Mucosa of descending colon (tissue), 3 donors: ENCODE measurements around the gene CRHR1. TPM values are rescaled to one million over a fixed set of nuclear protein-coding genes. Genes with fewer than 3 reads are reported as not detected.
A peak's percentile ranks its signal among the peaks of the same experiment; 100 is the strongest.

Experiments
- ATAC-seq: fragments of 200-7000 bp; cut with Tn5 transposase; one replicate; pipeline ENCODE4 v1.9.1; 2020; ENCODE audit warnings: mild to moderate bottlenecking, moderate library complexity
- DNase-seq, 3 donors: peaks; one replicate each; pipeline ENCODE4 v3.0.0-alpha.2; 2020
- H3K36me3 ChIP-seq: fragments of 200-600 bp; one replicate; pipeline ENCODE4 v1.8.0; 2021; ENCODE audit warnings: low read depth, mild to moderate bottlenecking
- H3K4me1 ChIP-seq: fragments of 200-600 bp; one replicate; pipeline ENCODE4 v1.8.0; 2021; ENCODE audit warnings: low read depth, mild to moderate bottlenecking
- H3K4me3 ChIP-seq: fragments of 200-600 bp; one replicate; pipeline ENCODE4 v1.8.0; 2021; ENCODE audit warnings: mild to moderate bottlenecking
- H3K9me3 ChIP-seq: fragments of 200-600 bp; one replicate; pipeline ENCODE4 v1.8.0; 2021; ENCODE audit warnings: mild to moderate bottlenecking
- intact Hi-C, 2 donors: fragments of 100-400 bp; cut with DNase I in 1 of 2; cut with micrococcal nuclease in 1 of 2; formaldehyde crosslinking; loops; one replicate each; pipeline versions ENCODE4 v1.11.0 to v1.11.1; 2022; cut with DNase I, micrococcal nuclease
- long read RNA-seq, 2 donors: library from polyadenylated mRNA; unstranded; transcript quantifications; one replicate each; pipeline ENCODE4 v2.0.0, GENCODE V29; 2019 to 2021
- total RNA-seq, 3 donors: library from RNA; stranded (reverse); fragmentation: NEBNext Ultra II Directional in 2 of 3; extraction: Animal tissue kit (Norgen Biotek cat#: 25700) in 2 of 3; gene quantifications; one replicate each; pipeline versions ENCODE4 v1.2.1 to v1.2.4, GENCODE V29; 2021 to 2023
- TF ChIP-seq, protein P1 (sequence below): fragments of 200-600 bp; IDR thresholded peaks from one replicate; pipeline ENCODE4 v1.8.0; 2022; ENCODE audit warnings: antibody characterized with exemption, mild to moderate bottlenecking
- donor health status: DM: no; HTN: no; CAD: no; lungs with moderate emphysema.
- donor health status: DM: no; HTN: no; CAD: no.
- donor health status: DM: no; HTN: yes; CAD: no.

CRHR1 gene
- not detected for total RNA-seq
- long read RNA-seq, donor 1: 0 reads
- long read RNA-seq, donor 2: 0 reads

DNA sequence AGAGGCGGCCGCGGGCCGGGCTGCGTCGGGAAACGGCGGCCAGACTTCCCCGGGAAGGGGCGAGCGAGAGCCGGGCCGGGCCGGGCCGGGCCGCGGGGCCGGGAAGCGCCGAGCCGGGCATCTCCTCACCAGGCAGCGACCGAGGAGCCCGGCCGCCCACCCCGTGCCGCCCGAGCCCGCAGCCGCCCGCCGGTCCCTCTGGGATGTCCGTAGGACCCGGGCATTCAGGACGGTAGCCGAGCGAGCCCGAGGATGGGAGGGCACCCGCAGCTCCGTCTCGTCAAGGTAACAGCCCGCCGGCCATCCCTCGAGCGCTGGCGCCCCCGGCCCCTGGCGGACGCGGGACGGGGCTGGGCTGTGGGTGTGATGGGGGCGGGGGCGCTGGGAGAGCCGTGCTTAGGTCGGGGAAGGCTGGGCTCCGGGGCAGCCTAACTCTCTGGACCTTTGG is at the start of gene CRHR1:
Gene CRHR1, plus strand, starts transcription at position 28 of the 448 bp plus-strand sequence. Its CDS starts 225 bp downstream, at position 253.
- ATAC-seq (peak; percentile 14), DNase-seq (no peak)
- Histone ChIP-seq H3K4me3 (no peak within 1 kb of the TSS), H3K36me3 (no peaks in the 10 kb centered on the region), H3K9me3 (no peaks in the 10 kb centered on the region), H3K4me1 (peaks cover 20% of the 10 kb centered on the region)
- TF ChIP-seq, protein P1, sequence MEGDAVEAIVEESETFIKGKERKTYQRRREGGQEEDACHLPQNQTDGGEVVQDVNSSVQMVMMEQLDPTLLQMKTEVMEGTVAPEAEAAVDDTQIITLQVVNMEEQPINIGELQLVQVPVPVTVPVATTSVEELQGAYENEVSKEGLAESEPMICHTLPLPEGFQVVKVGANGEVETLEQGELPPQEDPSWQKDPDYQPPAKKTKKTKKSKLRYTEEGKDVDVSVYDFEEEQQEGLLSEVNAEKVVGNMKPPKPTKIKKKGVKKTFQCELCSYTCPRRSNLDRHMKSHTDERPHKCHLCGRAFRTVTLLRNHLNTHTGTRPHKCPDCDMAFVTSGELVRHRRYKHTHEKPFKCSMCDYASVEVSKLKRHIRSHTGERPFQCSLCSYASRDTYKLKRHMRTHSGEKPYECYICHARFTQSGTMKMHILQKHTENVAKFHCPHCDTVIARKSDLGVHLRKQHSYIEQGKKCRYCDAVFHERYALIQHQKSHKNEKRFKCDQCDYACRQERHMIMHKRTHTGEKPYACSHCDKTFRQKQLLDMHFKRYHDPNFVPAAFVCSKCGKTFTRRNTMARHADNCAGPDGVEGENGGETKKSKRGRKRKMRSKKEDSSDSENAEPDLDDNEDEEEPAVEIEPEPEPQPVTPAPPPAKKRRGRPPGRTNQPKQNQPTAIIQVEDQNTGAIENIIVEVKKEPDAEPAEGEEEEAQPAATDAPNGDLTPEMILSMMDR: no peak
- intact Hi-C loops: no loop called here

DNA sequence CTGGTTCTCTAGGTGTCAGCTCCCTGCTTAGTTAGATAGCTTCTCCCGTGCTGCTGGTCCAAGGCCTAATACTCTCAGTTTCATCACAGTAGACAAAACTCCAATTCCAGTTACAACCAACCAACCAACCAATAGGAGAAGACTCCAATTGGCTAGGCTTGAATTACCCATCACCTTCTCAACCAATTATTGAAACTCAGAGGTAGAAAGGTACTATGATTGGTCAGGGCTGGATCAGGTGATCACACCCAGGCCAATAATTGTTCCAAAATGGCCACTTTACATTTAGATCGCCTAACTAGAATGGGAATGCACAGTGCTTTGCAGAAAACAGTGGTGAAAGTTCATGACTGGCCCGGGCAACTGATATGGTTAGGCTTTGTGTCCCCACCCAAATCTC is 49.5 kb upstream of the CRHR1 start:
- H3K9me3 ChIP-seq: peaks cover 14% of the 10 kb centered on the region
- intact Hi-C loops: no loop called here
- no peaks in the 10 kb centered on the region for H3K36me3 ChIP-seq
- H3K4me3 ChIP-seq: no peak overlapping the region
- TF ChIP-seq, protein P1: no peak
- DNase-seq: no peak
- ATAC-seq: no peak
- no peaks in the 10 kb centered on the region for H3K4me1 ChIP-seq

DNA sequence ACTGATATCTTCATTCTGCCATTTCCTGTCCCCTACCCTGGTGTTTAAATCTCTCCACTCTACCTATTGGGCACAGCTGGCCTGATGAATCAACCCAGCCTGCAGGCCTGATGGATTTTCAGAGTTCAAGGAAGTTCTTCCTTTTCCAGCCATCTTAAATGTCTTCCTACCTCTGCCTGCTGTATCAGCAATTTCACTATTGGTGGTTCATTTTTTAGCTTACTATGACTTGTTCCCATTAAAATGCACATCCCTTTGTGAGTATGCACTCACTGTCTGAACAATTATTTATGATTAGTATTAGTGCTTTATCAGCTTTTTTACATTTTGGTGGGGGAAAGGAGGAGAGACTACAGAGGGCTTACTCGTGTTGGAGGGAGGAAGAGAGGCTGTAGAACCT is 48.6 kb upstream of the CRHR1 start:
- Histone ChIP-seq H3K36me3 (no peaks in the 10 kb centered on the region), H3K4me3 (no peak overlapping the region), H3K9me3 (peaks cover 14% of the 10 kb centered on the region), H3K4me1 (no peaks in the 10 kb centered on the region)
- no peak for ATAC-seq
- no peak for DNase-seq
- TF ChIP-seq, protein P1: no peak
- intact Hi-C loops: no loop called here

DNA sequence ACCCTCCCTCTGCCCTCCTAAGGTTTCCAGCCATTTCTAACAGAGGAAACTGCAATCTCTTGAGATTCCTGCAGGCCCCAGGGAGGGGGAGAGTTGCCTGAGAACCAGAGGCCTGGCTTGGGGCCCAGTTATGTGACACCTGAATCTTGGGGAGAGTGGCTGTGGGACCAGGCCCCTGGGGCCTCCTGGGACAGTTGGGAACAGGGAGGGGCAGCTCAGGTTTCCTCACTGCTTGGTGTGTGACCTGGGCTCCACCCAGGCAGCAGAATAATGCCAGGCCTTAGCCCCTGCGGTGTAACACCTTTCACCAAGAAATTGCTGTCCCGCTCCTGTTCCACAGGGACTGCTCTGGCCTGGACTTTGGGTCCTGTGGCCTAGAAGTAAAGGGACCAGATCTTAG is 44.3 kb upstream of the CRHR1 start:
- ATAC-seq (no peak), DNase-seq (no peak)
- no peaks in the 10 kb centered on the region for H3K9me3 ChIP-seq
- no peaks in the 10 kb centered on the region for H3K4me1 ChIP-seq
- H3K36me3 ChIP-seq: no peaks in the 10 kb centered on the region
- TF ChIP-seq, protein P1: no peak
- no peak overlapping the region for H3K4me3 ChIP-seq
- intact Hi-C loops: no loop called here

DNA sequence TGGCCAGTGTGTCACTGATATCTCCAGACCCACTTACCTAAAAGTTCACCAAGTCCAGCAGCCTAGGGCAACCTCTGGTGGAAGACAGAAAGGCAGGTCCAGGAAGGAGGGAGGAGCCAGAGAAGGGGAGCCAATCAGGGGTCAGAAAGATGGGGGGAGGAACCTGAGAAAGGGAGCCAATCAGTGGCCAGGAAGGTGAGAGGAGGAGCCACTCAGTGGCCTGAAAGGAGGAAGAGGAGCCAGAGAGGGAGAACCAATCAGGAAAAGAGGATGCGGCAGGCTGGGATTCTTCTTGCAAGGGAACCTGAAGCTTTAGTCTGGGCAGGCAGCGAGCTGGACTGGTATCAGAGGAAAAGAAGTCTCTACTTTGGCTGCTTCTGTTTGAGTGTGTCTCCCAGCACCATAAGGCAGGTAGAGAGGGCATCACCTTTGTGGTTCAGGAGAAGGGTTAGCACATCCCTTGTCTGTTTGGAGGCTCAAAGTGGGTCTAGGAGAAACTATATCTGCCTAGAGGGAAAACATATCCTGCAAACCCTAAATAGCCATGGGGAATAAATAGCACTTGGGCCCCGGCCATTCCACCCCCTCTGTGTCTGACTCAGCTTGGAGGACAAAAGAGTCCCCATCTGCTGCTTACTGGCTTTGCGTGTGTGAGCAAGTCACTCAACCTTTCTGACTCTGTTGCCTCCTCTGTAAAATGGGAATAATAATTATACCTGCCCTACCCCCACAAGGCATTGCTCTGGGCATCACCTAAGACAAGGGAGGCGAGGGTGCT is 43.4 kb upstream of the CRHR1 start:
- no peaks in the 10 kb centered on the region for H3K4me1 ChIP-seq
- ATAC-seq (peak; percentile 69), DNase-seq (peak in 1 of 3 donors; percentile 10)
- H3K4me3 ChIP-seq: no peak overlapping the region
- H3K36me3 ChIP-seq: no peaks in the 10 kb centered on the region
- intact Hi-C loops: no loop called here
- TF ChIP-seq, protein P1: no peak
- H3K9me3 ChIP-seq: no peaks in the 10 kb centered on the region
